Prostate gland (tissue), 2 donors: ENCODE measurements around the gene PAFAH2.

Experiments used
- CTCF ChIP-seq, 4 experiments: fragments of 200-600 bp in 2 of 4; fragments of 450-650 bp in 2 of 4; sonication (generic) in 2 of 4; IDR thresholded peaks; 1 replicate in 3 of 4; 2 replicates in 1 of 4; pipeline ENCODE4 v1.5.1; 2016 to 2019; ENCODE audit warnings: antibody characterized with exemption in 4 of 4, mild to moderate bottlenecking in 2 of 4, moderate library complexity in 2 of 4
- POLR2A ChIP-seq: fragments of 450-650 bp; IDR thresholded peaks from one replicate; pipeline ENCODE4 v1.6.1; 2016; ENCODE audit warnings: antibody characterized with exemption, mild to moderate bottlenecking
- POLR2AphosphoS5 ChIP-seq: sonication (generic); formaldehyde crosslinking; IDR thresholded peaks from one replicate; pipeline ENCODE4 v1.6.1; 2017; ENCODE audit warnings: antibody characterized with exemption

GRCh38 chr1:25952841-25953401 is 44.9 kb downstream of the PAFAH2 start:
- no peak for TF ChIP-seq POLR2A
- no peak for TF ChIP-seq CTCF (IDR thresholded peaks at IDR 0.05)
- no peak for TF ChIP-seq POLR2AphosphoS5
